Endothelial cell of umbilical vein (primary cell): ENCODE data around the gene PRIM2.
"Not testable (repeated sequence)": the region's sequence is repeated elsewhere in the genome, so short reads cannot be mapped to it uniquely, and the experiment has no call there.

ENCODE experiments used
- EZH2 ChIP-seq: IDR thresholded peaks from 2 replicates; pipeline ENCODE4 v1.6.1; 2012; ENCODE audit warnings: borderline replicate concordance, low read depth, mild to moderate bottlenecking, moderate library complexity, low read length, inconsistent platforms; ENCODE audit not compliant: severe bottlenecking
- TF ChIP-seq, protein P1 (sequence below), 2 donors: IDR thresholded peaks; 1 replicate in 1 of 2; 2 replicates in 1 of 2; pipeline ENCODE4 v1.5.1; 2011; ENCODE audit warnings: low read length in 2 of 2, mild to moderate bottlenecking in 2 of 2, moderate library complexity in 2 of 2, control low read depth in 1 of 2, inconsistent platforms in 1 of 2, low read depth in 1 of 2; ENCODE audit not compliant: insufficient read depth in 1 of 2; ENCODE audit errors: extremely low read depth in 1 of 2
- TF ChIP-seq, protein P2 (sequence below): IDR thresholded peaks from 2 replicates; pipeline ENCODE4 v1.6.1; 2011; ENCODE audit not compliant: insufficient read depth, insufficient read length

DNA sequence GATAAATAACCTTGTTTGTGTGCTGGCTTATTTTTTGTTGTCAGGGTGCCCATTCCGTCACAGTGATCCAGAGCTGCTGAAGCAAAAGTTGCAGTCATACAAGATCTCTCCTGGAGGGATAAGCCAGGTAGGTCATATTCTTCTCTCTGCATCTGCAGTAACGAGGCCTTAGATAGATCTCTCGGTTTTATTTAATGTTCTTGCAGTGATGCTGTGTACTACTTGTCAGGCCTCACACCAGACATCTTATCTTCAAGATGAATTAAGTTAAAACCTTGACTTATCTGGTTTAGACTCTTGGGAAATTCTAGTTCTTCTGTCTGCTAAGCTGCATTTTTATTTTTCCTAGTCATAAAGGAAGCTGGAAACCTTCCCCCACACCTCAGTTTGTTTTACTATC is 288.9 kb downstream of the PRIM2 start:
- TF ChIP-seq, protein P1, sequence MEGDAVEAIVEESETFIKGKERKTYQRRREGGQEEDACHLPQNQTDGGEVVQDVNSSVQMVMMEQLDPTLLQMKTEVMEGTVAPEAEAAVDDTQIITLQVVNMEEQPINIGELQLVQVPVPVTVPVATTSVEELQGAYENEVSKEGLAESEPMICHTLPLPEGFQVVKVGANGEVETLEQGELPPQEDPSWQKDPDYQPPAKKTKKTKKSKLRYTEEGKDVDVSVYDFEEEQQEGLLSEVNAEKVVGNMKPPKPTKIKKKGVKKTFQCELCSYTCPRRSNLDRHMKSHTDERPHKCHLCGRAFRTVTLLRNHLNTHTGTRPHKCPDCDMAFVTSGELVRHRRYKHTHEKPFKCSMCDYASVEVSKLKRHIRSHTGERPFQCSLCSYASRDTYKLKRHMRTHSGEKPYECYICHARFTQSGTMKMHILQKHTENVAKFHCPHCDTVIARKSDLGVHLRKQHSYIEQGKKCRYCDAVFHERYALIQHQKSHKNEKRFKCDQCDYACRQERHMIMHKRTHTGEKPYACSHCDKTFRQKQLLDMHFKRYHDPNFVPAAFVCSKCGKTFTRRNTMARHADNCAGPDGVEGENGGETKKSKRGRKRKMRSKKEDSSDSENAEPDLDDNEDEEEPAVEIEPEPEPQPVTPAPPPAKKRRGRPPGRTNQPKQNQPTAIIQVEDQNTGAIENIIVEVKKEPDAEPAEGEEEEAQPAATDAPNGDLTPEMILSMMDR (IDR thresholded peaks at IDR 0.05; ENCODE audit: extremely low read depth in 1 of 2, insufficient read depth in 1 of 2, low read depth in 1 of 2, low read length in 2 of 2): not testable (repeated sequence)
- not testable (repeated sequence) for TF ChIP-seq EZH2
- TF ChIP-seq, protein P2, sequence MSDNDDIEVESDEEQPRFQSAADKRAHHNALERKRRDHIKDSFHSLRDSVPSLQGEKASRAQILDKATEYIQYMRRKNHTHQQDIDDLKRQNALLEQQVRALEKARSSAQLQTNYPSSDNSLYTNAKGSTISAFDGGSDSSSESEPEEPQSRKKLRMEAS: not testable (repeated sequence)
